T-helper 22 cell (primary cell): ENCODE measurements around the gene ANKFN1.
"Not testable (repeated sequence)": the region's sequence is repeated elsewhere in the genome, so short reads cannot be mapped to it uniquely, and the experiment has no call there.

Source experiments
- DNase-seq: peaks from one replicate; pipeline ENCODE4 v3.0.0-alpha.2; 2020; ENCODE audit warnings: low read depth

Gene ANKFN1

DNA sequence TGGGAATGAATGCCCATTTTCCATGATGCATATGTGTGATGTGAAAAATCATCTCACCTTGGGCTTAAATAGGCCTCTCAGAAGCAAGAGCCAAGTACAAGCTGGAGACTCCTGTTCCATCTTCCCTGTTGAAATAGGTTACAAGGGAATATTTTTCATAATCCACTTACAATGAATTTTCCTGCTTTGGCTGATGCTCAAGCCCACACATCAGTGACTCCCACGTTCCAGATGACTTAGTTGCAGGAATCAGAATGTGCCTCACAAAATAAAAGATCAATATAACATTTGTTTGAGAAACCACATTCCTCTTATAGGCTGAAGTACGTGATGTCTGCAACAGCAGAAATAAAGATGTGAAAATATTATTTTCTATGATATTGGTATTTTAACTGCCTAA is 24.1 kb downstream of the ANKFN1 start:
- DNase-seq, result no peak

DNA sequence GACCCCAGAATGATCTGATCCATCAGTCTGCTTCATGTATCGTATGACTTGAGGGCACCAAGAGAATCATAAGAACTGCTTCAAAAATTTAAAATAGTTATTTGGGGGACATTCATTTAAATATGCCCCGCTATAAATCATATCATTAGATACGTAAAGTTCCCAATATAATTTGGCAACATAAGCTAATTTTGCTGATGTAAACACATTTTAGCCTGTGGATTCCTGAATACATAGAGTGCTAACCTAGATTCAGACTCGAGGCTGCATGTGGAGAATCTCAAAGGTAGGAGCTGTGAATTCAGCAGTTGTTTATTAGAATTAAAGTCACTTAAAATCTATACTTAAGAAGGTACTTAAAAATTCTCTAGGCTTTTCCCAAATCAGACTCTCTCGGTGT is 24.9 kb downstream of the ANKFN1 start:
- DNase-seq, result no peak

DNA sequence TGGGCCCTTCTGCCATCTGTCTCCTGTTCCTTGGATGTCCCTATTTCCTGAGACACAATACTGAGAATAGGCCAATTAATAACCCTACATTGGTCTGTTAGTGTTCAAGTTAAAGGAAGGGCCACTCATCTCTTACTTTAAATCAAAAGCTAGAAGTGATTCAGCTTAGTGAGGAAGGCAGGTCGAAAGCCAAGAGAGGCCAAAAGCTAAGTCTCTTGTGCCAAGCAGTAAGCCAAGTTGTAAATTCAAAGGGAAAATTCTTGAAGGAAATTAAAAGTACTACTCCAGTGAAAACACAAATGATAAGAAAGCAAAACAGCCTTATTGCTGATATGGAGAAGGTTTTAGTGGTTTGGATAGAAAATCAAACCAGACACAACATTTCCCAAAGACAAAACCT is 28.8 kb downstream of the ANKFN1 start:
- no peak for DNase-seq

DNA sequence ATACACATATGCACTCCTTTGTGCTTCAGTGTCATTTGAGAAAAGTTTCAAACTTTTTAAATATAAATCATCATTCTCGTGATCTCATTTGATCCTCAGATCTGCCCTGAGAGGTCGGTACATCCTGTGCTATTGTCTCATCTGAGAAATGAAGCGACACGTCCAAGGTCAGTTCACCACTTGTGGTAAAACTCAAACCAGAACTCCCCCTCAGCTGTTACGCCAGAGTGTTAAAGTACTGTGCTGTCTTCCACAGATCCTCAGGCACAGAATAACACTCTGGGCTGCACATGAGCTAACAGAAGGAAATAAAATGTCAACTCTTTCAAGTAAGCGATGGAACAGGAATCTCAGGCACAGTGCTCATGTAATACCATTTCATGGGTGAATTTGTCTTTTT is 31.4 kb downstream of the ANKFN1 start:
- DNase-seq, result no peak

DNA sequence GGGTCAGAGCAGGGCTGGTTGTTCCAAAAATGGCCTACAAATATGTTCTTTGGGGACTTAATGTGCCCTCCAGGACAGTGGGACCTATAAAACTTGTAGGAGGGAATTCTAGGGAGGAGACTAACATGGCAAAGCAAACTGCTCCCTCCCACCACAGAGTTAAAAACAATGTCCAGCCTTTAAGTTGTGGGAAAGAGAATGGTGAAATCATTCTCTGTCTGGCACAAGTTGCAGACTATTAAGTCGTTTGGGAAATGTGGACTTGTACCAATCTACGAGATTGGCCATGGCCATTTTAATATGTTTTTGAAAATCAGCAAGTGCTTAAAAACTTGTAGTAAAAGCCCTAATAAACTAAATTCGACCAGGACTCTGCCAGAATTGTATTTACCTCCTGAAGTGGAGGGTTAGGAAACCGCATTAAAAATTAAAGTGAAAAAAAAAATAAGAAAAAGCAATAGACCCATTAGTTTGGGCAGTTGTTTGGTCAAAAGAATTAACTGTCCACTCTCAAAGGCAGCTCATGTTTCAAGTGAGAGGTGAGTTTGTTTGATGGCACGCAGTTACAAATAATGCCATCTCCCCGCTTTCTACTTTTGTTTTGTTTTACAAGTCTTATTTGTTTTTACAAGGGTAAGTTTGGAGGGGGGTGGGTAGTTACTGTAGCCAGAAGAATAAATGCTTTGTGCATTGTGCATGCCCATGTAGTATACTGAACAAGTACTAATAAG is 32.4 kb downstream of the ANKFN1 start:
- no peak for DNase-seq

DNA sequence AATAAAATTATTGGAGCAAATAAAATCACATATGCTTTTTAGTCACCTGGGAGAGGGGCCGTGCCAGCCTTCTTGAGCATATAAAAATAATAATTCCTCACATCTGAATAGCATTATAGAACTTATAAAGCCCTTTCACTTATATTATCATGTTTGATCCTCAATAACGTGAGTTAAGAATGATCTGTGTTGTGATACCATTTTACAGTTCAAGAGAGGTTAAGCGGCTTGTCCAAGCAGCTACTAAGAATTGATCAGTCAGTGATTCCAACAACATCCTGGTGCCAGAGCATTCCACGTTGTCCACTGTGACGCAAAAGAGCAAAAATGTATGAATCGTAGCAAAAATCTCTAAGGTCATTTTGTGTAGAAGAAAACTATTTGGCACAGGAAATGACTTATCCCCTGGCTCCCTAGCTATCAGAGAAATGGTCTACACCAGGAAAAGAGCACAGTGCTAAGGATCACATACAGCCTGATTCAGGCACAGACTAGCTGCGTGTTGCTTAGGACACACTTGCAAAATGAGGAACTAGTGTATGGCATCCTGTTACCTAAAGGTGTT is 33.0 kb downstream of the ANKFN1 start:
- no peak for DNase-seq

DNA sequence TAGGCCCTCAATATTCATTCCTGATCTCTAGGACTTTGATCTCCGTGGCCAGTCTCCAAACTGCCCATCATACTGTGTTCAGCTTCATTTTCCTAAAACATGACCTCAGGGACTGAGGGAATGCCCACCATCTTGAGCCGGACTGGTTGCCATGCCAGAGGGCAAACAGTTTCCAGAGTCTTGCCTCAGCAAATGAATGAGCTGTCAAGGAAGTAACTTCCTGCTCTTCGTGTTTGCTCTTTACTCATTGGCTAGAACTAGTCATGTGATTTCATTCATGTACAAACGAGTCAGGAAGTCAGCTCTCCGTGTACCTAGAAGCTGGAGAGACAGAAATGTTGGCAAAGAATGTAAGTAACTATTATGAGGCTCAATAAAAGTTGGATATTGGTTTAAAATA is 50.2 kb downstream of the ANKFN1 start:
- no peak for DNase-seq

DNA sequence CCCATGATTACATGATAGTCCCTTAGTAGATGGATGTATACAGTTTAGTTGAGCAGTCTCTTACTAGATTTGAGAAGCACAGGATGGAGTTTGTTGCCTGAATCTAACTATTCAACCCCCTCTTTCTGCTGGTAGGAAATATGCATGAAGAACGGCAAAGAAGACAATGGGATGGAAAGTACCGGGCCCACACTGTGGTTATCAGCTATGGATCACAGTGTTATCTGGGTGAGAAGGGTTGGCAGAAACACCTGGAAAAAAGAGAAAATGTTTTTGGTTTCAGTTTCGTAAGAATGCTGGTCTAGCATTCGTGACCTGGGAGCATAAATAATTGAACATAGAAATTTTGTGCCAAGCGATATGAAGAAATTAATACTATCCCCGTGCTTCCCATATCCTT is 53.1 kb downstream of the ANKFN1 start:
- no peak for DNase-seq

DNA sequence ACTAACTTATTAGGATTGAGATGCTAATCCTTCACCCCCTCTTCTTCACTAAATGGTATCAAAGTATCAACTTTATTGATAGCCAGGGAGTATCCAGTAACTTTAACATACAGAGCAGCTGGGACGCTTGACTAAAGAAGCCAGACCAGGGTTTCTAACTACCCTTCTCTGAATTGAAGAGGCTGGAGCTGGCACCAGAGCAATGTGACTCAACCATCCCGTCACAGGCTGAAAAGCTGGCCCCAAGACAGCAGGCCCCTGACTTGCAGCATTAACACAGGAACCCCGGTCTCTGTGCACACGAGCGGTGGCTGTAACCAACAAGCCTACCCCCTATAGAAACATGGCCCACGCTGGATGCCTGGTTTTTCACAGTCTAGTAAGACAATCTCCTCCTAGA is 59.8 kb downstream of the ANKFN1 start:
- DNase-seq, result no peak

DNA sequence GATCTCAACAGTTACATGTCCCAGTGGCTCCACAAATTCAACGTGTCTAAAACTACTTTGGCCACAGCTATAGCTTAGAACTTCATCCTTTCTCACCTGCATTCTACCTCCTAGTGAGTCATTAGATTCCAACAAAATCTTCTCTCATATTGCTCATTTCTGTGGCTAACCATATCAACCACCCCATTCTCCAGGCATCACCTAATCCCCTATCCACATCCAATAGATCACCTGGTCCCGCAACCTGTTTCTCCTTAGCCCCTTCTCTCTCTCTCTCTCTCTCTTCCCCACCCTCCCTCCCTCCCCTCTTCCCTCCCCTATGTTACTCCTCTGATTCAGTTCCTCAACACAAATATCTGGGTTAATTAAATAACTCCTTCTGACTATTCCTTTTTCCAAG is 64.6 kb downstream of the ANKFN1 start:
- no peak for DNase-seq

DNA sequence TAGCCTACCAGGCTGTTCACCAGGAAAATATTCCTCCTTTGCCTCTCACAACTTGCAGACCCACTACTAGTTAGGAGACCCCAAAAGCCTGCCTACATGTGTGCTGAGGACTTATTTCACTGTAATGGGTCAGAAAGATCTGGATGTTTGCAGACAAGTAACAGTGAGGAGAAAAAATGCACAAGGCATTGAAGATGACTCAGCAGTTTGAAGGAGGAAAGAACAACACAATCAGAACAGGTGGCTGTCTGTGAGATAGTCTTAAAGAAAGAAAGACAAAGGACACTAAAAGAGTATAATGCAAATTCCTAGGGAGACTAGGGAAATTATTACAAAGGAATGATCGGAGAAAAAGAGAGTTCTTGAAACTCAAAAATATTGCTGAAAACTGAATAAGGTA is 69.0 kb downstream of the ANKFN1 start:
- DNase-seq, result no peak

DNA sequence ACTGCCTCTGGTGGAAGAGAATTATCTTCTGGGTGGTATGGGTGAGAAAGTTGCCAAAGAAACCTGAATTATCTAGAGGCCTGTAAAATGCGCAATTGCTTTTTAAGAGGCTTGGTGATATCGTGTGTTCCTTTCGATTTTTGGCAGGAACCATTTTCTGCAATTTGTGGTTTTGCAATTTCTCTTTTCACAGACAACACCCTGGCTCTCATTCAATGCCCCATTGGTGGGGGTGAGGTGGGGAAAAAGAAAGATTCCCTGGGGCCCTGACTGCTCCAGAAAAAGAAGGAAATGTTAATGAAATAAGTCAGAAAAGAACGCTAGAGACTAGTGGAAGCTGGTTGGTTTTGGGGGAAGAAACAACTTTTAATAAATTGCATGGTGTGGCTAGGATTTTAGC is 77.4 kb downstream of the ANKFN1 start:
- no peak for DNase-seq

DNA sequence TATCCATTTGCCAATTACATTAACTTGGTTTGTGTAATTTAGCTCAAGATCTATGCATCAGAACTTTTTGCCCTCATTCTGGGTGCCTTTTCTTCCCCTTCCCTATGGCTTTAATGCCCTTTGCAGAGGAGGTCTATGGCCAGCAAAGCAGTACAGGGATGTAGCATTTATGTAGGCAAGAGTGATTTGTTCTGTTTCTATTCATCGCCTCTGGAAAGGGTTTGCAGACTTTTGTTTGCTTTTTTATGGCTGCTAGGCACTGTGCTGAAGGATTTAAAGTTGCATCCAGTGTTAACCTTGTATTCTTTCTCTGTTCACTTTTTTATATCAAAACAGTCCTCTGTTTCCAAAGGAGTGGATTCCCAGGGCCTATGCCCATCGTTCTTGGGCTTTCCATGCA is 78.0 kb downstream of the ANKFN1 start:
- no peak for DNase-seq

DNA sequence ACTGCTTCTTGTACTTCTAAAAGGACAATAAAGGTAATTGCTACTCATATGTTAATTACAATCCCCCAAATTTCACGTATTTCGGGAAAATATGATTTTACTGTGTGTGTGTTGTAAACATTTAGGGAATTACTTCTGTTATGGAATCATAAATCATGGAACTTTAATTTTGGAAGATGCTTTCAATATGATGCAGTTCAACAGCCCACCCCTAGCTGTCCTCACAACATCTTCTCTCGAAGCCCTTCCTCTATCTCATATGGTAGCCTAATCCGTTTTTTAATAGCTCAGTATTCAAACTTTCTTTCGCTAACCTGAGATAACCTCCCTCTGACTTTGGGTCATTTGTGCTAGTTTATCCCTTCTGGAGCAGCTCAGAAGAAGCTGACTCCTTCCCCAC is 78.4 kb downstream of the ANKFN1 start:
- DNase-seq, result no peak

DNA sequence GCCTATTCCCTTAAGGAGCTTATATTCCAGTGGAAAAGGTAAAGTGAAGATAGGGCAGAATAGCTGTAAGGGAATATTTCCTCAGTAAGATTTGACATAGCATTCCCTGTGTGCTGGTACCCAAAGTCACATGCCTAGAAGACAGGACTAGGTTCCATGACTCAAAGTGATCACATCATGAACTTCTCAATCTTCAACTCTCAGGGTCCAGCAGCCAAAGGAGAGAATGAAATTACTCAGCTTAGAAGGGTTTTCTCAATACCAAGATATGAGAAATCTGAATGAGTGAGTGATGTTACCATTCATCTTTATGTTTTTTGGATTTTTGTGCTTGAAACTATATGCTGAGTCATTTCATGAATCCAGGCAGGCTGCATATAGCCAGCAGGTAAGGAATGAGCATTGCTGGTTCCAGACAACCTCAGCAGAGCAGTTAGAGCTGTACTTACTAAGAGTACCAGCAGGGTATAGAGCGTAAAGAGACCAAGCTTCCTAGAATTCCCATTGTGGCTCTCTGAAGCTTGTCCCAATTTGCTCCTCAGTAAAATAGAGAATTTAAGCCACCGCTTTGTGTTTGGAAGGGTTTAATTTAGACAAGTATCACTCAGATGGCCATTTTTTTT is 91.1 kb downstream of the ANKFN1 start:
- DNase-seq, result no peak

DNA sequence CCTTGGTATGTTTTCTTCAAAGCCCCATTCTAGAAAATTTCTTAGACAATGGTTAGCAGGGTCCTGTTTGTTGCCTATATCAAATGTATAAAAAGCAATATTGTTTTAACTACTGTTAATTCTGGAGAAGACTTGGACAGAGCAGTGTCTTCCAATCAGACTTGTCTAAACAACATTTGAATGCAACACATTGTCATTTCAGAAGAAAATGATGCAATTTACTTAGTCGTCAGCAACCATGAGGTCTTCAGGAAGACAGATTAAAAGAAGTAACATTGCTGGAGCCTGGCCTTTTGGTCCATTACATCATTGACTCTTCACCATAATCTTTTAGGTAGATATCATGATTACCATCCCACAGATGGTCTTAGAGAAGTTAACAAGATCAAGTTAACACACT is 94.5 kb downstream of the ANKFN1 start:
- no peak for DNase-seq

DNA sequence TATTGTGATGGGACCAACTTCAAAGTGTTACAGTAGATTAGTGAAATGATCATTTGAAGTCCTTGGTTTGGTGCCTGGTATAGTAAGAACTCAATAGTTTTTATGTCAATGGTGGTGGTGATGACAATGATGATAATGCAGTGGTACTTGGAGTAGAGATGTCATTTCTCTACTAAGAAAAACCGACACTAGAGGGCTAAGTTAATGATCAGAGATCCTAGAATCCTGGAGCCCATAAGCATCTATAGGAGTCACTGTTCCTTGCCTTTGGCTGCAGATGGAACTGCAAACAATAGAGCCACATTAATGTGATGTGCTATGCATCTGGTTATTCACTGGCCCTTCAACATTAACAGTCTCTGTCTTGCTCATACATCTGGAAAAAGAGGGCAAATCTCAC is 103.8 kb downstream of the ANKFN1 start:
- no peak for DNase-seq

DNA sequence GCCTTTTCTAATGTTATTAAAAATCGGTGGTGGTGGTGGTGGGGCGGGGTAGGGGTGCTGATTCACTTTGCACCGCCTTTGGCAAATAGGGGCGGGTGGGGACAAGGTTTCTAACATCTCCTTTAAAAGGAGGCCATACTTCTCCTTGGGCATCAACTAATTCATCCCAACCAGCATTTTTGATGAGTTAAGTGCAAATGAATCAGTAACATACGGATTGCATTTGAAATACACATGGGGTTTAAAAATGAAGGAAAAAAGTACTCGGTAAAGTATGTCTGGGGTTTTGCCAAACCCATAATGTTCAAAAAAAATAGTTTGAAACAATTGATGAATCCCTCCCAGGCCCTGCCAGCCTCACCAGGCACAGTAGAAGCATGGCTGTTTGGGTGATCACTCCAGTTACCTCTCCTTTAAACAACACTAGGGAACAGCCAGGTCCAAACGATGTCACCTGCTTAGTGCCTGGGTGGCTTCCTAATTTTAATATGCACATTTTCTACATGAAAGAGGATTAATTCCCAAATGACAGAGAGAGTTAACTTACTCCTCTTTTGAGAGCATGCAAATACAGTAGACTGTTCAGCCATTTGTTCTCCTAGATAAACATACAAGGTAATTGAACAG is 107.2 kb downstream of the ANKFN1 start:
- no peak for DNase-seq

DNA sequence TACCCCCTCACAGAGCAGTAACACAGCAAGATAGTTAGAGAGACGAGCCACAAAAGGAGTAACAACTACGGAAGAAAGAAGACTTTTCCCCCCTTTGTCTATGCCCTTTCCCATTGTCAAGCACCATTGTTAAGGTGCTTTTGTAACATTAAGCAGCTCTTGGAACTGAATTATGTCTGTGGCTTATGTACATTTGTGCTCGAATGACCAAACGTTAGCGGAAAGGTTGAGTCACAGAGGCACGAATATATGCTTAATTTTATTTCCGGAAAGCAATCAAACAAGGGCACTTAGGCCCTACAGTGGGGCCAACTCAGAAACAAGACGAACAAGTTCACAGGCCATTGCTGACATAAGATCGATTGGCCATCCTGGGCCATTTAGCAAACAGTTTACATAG is 109.5 kb downstream of the ANKFN1 start:
- no peak for DNase-seq

DNA sequence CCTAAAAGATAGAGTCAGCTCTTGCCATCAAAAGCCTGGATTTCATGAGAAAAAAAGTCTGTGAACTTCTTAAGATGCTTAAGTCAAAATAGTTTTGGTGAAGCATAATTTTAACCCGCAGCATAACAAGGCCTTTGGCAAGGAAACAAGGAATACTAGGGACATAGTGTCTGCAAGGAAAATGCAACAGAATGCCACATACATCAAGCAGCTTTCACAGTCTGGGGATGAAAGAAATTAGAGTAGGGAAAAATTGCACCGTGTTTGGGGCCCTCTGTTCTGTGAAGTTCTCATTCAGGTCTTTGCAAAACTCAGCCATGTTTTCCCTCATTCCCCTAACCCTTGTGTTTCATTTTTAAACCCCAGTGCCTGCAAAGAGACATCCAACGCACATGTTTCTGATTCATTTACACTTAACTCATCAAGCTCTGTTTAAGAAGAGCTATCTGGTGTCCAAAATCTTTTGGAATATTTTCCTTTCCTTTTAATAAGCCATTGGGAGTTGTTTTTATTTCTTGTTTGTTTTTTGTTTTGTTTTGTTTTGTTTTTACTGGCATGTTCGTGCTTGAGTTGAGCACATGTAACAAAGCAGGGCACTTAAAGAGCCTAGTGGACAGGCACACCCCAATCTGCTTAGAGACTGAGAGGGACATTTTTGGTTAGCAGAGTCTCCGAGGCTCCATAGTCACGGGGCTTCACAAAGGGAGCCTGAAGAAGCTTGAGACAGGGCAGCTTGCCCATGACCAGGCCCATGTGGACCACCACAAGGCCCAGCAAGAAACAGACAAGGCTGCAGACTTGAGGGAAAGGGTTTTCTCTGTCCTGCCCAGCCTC is 116.5 kb downstream of the ANKFN1 start:
- no peak for DNase-seq

DNA sequence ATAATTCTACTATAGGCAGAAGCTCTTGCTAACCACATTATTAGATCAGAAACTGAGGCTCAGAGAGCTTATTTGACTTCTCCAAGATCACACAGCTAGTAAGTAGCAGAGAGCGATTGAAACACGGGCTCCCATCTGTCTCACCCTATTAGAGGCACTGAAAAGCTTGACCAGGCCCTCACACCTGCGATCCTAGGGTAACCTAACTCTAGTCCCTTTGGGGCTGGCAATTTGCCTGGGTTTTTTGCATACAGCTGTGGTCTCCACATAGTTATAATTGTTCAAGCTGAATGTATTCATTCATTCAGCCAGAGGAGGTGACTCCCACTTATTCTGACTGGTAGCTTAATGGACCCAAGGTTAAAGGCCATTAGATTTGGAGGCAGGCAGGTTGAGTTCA is 121.2 kb downstream of the ANKFN1 start:
- DNase-seq, result no peak

DNA sequence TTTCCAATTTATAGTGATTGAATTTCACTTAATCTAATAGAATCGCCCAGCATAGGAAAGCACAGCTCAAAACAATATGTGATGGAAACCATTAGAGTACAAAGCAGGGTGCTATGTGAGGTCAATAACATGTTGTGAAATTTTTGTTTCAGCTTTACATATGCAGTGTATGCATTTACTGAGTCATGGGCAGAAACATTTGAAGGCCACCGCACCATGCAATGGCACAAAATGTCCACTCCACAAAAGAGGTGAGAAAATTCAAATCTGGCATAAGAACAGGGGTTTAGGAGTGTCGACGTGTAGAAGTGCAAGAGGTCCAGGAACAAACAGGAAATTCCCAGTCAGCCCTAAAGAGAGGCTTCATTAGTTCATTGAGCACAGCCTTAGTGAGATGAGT is 131.2 kb downstream of the ANKFN1 start:
- DNase-seq, result no peak

DNA sequence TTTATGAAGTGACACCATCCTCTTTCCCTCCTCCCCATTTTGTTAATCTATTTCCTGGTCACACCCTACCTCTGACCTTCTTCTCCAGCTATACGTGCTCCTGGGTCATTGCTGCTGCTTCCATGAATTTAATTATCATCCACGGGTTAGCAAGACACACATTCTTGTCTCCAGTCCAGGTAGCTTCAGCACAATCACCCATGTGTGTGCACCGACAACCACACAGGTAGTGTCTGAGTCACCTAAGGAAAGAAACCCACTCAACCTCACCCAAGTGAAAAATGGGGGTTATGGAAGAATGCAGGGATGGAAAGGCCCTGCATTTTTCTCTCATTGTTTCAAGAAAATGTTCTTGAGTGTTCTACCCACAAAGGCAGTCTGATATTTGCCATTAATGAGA is 135.5 kb downstream of the ANKFN1 start:
- DNase-seq, result not testable (repeated sequence)
